Measurements from ENCODE around the gene CACNA1F.

Gene CACNA1F

DNA sequence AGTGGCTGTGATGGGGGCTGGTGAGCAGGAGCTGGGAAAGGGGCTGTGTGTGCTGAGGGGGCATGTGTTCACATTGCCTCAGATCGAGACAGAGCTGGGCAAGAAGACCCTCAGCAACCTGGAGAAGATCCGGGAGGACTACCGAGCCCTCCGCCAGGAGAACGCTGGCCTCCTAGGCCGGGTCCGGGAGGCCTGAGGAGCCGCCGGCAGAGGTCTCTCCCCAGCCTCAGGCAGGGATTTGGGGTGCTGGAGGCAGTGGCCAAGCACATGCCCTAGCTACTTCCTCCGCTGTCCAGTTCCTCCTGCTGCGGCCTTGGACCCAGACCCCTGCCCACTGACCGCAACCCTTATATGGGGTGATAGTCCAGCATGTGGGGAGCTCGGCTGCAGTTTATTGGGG lies 16.9 kb upstream of the CACNA1F start:
- TF ChIP-seq POLR2A (IDR thresholded peaks at IDR 0.05; ENCODE audit: low read depth, low read length), result no peak

DNA sequence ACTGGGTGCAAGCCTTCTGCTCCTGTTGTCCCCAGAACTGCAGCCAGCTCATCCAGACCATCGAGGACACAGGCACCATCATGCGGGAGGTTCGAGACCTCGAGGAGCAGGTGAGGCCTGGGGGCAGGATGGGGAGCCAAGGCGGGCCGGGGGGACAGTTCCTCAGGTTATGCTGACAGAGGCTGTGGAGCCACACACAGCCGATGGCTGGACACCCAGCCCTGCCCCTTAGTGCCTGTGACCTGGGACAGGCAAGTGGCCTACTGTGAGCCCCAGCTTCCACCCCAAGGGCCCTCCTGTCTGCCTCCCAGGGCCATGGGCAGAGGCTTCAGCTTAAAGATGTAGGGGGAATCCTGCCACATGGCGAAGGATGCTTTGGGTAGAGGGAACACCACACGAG lies 16.5 kb upstream of the CACNA1F start:
- no peak for TF ChIP-seq POLR2A (IDR thresholded peaks at IDR 0.05; ENCODE audit: low read depth, low read length)
- DNase-seq (ENCODE audit: insufficient read length, low spot score) (no peak), FAIRE-seq (no peak)

More for the DNA sequence above, 16.9 kb upstream of the CACNA1F start:
- no peak for DNase-seq (ENCODE audit: insufficient read length, low spot score)
- FAIRE-seq, result no peak

DNA sequence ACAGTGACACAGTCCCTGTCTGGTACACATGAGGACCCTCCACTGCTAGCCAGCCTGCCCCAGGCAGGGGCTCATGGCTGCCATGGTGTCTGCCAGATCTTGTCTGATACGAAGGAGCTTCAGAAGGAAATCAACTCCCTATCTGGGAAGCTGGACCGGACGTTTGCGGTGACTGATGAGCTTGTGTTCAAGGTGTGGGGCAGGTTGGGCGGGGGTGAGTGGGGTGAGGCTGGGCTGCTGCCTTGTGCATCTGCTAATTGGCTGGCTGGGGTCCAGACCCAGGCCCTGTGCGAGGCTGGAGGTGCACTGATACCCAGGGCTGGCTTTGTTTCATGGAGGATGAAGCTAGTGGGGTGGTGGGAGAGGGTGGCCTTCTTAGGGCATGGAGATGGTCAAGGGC lies 15.9 kb upstream of the CACNA1F start:
- FAIRE-seq (no peak), DNase-seq (ENCODE audit: insufficient read length, low spot score) (no peak)
- no peak for TF ChIP-seq POLR2A (IDR thresholded peaks at IDR 0.05; ENCODE audit: low read depth, low read length)

DNA sequence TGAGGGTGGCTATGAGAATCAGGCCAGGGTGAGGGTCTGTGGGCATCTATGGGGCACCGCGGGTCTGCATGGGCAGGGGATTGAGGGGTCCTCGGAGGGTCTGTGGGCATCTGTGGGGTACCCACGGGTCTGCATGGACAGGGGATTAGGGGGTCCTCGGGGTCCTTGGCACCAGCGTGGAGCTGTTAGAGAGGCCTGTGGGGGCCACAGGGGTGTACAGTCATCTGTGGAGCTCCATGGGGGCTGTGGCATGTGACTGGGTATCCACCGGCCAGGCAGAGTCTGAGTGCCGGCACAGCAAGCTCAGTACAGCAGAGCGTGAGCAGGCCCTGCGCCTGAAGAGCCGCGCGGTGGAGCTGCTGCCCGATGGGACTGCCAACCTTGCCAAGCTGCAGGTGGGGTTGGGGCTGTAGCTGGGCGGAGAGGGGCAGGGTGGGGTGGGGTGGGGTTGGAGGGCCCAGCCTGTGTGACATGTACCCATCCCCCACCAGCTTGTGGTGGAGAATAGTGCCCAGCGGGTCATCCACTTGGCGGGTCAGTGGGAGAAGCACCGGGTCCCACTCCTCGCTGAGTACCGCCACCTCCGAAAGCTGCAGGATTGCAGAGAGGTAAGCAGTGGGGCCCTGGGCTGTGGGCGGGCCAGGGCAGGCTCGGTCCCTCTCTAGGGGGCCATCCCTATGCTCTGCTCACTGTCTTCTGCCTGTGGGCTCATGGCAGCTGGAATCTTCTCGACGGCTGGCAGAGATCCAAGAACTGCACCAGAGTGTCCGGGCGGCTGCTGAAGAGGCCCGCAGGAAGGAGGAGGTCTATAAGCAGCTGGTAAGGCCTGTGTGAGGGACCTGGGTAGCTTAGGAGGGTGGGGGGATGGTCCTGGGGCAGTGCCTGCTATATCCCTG lies 15.0 kb upstream of the CACNA1F start:
- TF ChIP-seq POLR2A (IDR thresholded peaks at IDR 0.05; ENCODE audit: low read depth, low read length), result no peak
- FAIRE-seq, result no peak
- DNase-seq (ENCODE audit: insufficient read length, low spot score), result no peak

- FAIRE-seq (no peak), DNase-seq (ENCODE audit: insufficient read length, low spot score) (no peak)
- TF ChIP-seq POLR2A (IDR thresholded peaks at IDR 0.05; ENCODE audit: low read depth, low read length), result no peak
Measured at GRCh38 chrX:49247346-49247745, 14.2 kb upstream of the CACNA1F start.

DNA sequence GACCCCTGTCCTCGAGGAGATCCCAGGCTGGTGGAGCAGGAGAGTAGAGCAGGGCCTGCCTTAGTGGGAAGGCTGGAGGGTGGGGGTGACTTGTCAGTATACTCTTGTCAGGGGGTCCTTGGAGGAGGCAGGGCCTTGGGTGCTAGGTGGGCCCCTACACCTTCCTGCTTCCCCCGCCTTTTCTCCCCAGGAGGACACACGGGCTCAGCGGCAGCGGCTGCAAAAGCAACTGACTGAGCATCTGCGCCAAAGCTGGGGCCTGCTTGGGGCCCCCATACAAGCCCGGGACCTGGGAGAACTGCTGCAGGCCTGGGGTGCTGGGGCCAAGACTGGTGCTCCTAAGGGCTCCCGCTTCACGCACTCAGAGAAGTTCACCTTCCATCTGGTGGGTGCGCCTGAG lies 13.4 kb upstream of the CACNA1F start:
- TF ChIP-seq POLR2A (IDR thresholded peaks at IDR 0.05; ENCODE audit: low read depth, low read length), result no peak
- no peak for FAIRE-seq
- DNase-seq (ENCODE audit: insufficient read length, low spot score), result no peak

- TF ChIP-seq POLR2A (IDR thresholded peaks at IDR 0.05; ENCODE audit: low read depth, low read length), result no peak
- DNase-seq (ENCODE audit: insufficient read length, low spot score) (no peak), FAIRE-seq (no peak)
Measured at GRCh38 chrX:49244207-49244606, 11.1 kb upstream of the CACNA1F start.

- TF ChIP-seq POLR2A (IDR thresholded peaks at IDR 0.05; ENCODE audit: low read depth, low read length), result no peak
- DNase-seq (ENCODE audit: insufficient read length, low spot score) (no peak), FAIRE-seq (no peak)
Measured at GRCh38 chrX:49243166-49243565, 10.0 kb upstream of the CACNA1F start.

DNA sequence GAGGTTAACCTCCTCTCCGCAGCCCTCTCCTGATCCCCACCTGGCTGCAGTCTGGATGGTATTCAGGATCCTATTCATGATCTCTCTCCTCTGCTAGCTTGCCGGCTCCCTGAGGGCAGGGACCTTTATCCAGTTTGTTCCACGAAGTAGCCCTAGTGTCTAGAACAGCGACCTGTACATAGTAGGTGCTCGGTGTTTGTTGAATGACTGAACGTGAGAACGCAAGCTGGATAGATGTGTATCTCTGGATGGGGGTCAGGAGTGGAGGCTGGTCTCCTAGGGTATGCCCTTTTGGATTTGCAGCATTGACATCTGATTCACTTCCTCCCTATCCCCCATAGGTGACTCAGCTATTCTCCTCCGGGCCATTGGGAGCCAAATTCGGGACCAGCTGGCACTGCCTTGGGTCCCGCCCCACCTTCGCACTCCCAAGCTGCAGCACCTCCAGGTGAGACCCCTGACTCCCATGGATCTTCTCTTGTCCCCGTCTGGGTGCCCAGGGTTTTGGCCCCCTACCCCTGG lies 9.5 kb upstream of the CACNA1F start:
- FAIRE-seq, result no peak
- peak; percentile 30 for DNase-seq (ENCODE audit: insufficient read length, low spot score)
- no peak for TF ChIP-seq POLR2A (IDR thresholded peaks at IDR 0.05; ENCODE audit: low read depth, low read length)

- no peak for FAIRE-seq
- no peak for TF ChIP-seq POLR2A (IDR thresholded peaks at IDR 0.05; ENCODE audit: low read depth, low read length)
Measured at GRCh38 chrX:49238735-49239134, 5.6 kb upstream of the CACNA1F start.

DNA sequence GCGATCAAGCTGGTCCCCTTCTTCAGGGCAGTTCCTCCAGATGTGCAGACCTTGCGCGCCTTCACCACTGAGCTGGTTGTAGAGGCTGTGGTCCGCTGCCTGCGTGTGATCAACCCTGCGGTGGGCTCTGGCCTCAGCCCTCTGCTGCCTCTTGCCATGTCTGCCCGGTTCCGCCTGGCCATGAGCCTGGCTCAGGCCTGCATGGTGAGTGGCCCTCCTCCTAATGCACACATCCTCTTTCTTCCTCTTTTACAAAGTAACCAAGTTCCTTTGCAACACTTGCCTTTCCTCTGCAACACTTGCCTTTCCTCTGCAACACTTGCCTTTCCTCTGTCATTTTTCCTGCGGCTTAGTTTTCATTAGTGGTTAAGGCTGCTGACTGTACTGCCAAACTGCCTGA lies 3.9 kb upstream of the CACNA1F start:
- no peak for TF ChIP-seq POLR2A (IDR thresholded peaks at IDR 0.05; ENCODE audit: low read depth, low read length)
- no peak for DNase-seq (ENCODE audit: insufficient read length, low spot score)

More at GRCh38 chrX:49238735-49239134, 5.6 kb upstream of the CACNA1F start:
- DNase-seq (ENCODE audit: insufficient read length, low spot score), result no peak

GRCh38 chrX:49233887-49234555 lies 881 bp upstream of the CACNA1F start:
- no peak for FAIRE-seq
- no peak for TF ChIP-seq POLR2A (IDR thresholded peaks at IDR 0.05; ENCODE audit: low read depth, low read length)
- no peak for DNase-seq (ENCODE audit: insufficient read length, low spot score)

More for the DNA sequence above, 3.9 kb upstream of the CACNA1F start:
- no peak for FAIRE-seq

DNA sequence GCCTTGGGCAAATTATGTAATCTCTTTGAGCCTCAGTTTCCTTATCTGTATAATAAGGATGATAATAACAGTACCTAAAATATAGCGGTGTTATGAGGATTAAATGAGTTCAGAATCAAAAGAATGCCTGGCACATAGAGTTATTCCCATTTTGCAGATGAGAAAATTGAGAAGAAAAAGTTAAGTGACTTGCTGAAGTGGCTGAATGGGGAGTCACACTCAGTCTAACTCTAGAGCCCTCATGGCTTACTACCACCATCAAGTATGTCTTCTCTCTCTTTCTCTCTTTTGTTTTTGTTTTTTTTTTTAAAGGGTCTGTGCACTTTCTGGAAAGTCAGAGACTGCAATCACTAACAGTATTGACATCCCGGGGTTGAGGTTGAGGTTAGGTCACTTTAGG lies 615 bp downstream of the CACNA1F start:
- no peak for TF ChIP-seq POLR2A (IDR thresholded peaks at IDR 0.05; ENCODE audit: low read depth, low read length)
- no peak for FAIRE-seq
- DNase-seq (ENCODE audit: insufficient read length, low spot score), result no peak

GRCh38 chrX:49231333-49232000 lies 1.7 kb downstream of the CACNA1F start:
- no peak for FAIRE-seq
- no peak for DNase-seq (ENCODE audit: insufficient read length, low spot score)

More at GRCh38 chrX:49231333-49232000, 1.7 kb downstream of the CACNA1F start:
- no peak for TF ChIP-seq POLR2A (IDR thresholded peaks at IDR 0.05; ENCODE audit: low read depth, low read length)

All from H54 (cell line).